Stimulated activated effector memory CD8-positive, alpha-beta T cell treated with anti-CD3 and anti-CD28 coated beads, Interleukin-12 subunit alpha, Interleukin-12 subunit beta, amount 100 ng/mL, for 72 hours (primary cell): ENCODE measurements around the gene CWC27.

ENCODE experiments used
- ATAC-seq: fragments of 150-1000 bp; cut with Tn5 transposase; 2 replicates; pipeline ENCODE4 v1.10.0; 2021
- DNase-seq, 2 donors: peaks; one replicate each; pipeline ENCODE4 v3.0.0; 2021 to 2022; ENCODE audit warnings: low spot score in 2 of 2
- H3K27ac Mint-ChIP-seq: one replicate; pipeline ENCODE4 v1.8.0; 2022; ENCODE audit warnings: mild to moderate bottlenecking, mixed read lengths
- H3K36me3 Mint-ChIP-seq: one replicate; pipeline ENCODE4 v1.8.0; 2022; ENCODE audit warnings: mild to moderate bottlenecking, mixed read lengths
- H3K4me1 Mint-ChIP-seq: one replicate; pipeline ENCODE4 v1.8.0; 2022; ENCODE audit warnings: mixed read lengths
- H3K4me3 Mint-ChIP-seq: one replicate; pipeline ENCODE4 v1.8.0; 2022; ENCODE audit warnings: mild to moderate bottlenecking, mixed read lengths
- H3K9me3 Mint-ChIP-seq: one replicate; pipeline ENCODE4 v1.8.0; 2022; ENCODE audit warnings: mixed read lengths

The CWC27 gene

DNA sequence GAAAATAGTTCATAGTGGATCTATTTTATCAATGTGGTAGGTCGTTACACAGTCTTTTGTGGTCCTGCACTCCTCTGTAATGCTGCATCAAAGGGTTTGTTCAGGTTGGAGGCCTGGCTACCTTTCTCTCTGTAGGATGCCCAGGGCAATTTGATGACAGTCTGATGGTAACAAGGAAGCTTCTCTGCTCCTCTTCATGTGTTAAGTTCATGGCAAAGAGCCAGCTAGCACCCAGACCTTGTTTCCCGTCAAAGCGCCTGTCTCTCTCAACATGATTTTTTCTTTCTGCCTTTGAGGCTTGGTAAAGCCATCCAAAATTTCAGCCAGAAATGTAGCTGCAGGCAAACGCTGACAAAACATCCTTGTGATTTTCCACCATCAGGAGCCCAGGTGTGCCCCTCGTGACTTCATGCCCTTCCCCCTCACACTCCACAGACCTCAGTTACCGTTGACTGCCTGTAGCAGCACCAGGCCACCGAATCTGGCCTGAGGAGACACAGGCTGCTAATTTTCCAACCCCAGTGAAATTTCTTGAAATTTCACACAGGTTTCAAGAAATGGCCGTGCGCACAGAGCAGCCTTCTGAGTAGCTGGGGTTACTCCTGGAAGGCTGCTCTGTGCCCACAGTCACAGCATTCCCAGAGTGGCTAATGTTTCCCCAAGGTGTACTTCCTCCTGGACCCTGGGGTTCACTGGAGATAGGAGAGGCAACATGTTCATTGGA lies 292.7 kb downstream of the CWC27 start:
- no peaks in the 10 kb centered on the region for H3K9me3 Mint-ChIP-seq
- ATAC-seq (no peak), DNase-seq (peak in 1 of 2 donors; percentile 18)
- no peak overlapping the region for H3K27ac Mint-ChIP-seq
- H3K4me3 Mint-ChIP-seq: no peak overlapping the region
- H3K36me3 Mint-ChIP-seq: no peaks in the 10 kb centered on the region
- H3K4me1 Mint-ChIP-seq: peaks cover 16% of the 10 kb centered on the region

DNA sequence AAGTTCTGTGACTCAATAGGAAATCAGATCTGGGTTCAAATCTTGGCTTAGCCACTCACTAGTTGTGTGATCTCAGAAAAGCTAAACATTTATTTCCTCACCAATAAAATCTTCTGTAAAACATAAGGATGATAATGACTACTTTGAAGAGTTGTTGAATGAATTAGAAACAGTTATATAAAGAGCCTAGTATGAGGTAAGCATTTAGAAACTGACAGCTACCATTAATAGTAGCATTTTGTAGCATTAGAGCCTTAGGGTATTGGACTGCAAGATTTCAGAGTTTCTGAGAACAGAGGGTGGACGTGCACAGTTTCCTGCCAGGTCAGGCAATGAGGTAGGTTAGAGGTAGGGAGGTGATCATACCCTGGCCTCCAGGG lies 293.2 kb downstream of the CWC27 start:
- DNase-seq: no peak
- Mint-ChIP-seq H3K4me3 (no peak overlapping the region), H3K36me3 (no peaks in the 10 kb centered on the region), H3K4me1 (peaks cover 12% of the 10 kb centered on the region), H3K9me3 (no peaks in the 10 kb centered on the region), H3K27ac (no peak overlapping the region)
- no peak for ATAC-seq

DNA sequence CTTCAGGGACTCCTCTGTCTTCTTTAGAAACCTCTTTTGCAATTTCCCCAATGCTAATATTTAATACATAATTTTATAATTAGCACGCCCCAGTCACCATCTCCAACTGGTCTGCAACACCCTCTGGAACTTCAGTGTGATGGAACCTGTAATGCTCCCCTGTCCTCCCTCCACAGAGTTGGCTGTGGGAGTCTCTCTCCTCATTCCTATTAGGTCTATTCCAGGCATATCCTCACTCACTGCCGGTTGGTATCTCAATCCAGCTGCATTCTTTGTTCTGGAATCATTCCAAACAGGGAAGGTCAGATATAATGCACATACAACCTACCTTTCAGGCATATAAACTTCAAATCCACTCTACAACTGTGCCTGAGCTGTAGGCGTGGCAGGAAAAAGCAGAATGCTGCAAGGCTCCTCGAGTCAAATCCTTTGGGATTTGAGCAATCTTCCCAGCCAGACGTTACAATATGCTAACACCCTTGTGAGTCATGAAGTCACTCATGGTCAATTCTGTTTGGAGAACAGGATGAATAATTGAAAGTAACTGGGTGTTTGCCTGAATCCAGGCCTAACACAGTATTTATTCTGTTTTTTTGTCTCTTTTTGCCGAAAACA lies 293.8 kb downstream of the CWC27 start:
- no peak overlapping the region for H3K27ac Mint-ChIP-seq
- no peaks in the 10 kb centered on the region for H3K36me3 Mint-ChIP-seq
- ATAC-seq (no peak), DNase-seq (peak in 1 of 2 donors; percentile 1)
- H3K4me3 Mint-ChIP-seq: no peak overlapping the region
- no peaks in the 10 kb centered on the region for H3K9me3 Mint-ChIP-seq
- peaks cover 12% of the 10 kb centered on the region for H3K4me1 Mint-ChIP-seq

DNA sequence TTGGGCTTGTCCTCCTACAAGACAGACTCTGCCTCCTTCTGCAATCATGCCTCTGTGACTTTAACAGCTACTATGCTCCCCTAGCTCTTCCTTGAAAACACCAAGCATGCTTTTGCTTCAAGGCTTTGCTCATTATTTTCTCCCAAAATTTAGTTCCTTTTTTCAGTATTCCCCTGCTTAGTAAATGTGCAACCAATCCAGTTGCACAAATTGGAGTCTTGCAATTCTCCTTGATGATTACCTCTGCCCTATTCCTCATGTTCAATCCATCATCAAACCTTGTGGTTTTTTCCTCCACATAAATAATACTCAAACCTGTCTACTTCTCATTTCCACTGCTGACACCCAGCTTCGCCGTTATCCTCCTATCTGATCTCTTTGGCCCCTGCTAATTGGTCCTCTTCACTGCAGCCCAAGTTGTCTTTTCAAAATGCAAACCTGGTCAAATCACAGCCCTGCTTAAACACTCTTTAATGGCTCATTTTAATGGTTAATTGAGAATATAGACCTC lies 296.3 kb downstream of the CWC27 start:
- Mint-ChIP-seq H3K4me1 (peaks cover 7% of the 10 kb centered on the region), H3K4me3 (no peak overlapping the region), H3K9me3 (no peaks in the 10 kb centered on the region), H3K27ac (no peak overlapping the region), H3K36me3 (no peaks in the 10 kb centered on the region)
- no peak for ATAC-seq
- no peak for DNase-seq

DNA sequence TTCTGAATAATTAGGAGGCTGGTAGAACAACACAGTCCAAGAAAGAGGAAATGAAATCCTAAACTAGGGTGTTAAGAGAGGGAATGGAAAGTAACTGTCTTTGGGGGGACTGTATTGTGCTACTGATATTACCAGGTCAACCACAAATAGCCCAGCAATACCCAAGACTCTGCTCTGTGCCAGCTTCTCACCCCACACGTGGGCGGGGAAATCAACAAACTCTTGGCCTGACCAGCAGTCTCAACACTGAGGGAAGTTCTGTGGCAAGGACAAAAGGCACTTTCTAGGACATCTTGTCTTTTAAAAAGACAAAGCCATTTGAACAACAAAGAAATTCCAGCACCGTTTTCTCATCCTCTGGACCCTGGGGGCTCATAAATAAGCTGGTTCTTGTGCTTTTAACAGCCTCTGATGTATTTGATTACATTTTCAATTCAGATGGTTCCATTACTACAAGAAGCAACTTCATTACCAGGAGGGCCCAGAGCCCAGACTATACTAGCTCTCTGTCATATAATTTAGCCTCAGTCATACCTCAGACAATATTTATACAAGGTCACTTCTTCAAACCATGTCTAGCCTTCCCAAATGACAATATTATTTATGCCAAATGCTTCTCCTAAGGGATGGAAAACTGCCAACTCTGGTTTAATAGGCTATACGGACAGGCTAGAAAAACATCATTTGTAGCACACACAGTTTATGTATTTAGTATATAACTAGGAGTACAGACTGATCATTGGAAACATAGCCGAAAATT lies 297.8 kb downstream of the CWC27 start:
- H3K4me1 Mint-ChIP-seq: no peaks in the 10 kb centered on the region

DNA sequence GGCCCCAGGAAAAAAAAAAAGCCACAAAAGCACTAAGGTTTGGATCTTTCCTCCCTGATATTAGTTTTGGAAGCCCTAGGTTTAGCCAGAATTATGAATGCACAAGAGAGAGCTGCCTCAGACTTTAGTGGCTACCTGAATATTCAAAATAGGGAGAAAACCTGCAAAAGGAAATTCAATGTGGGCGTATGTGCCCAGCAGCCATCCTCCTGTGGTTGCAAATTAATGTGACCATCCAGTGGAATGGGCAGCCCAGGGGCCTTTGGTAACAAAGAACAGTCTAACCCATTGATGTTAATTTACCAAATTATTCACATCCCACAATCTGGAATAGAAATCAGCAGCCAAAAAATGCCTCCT lies 298.4 kb downstream of the CWC27 start:
- Mint-ChIP-seq H3K27ac (no peak overlapping the region), H3K4me3 (no peak overlapping the region), H3K4me1 (no peaks in the 10 kb centered on the region), H3K36me3 (no peaks in the 10 kb centered on the region), H3K9me3 (no peaks in the 10 kb centered on the region)
- DNase-seq (no peak), ATAC-seq (no peak)

More for the DNA sequence above, 297.8 kb downstream of the CWC27 start:
- H3K36me3 Mint-ChIP-seq: no peaks in the 10 kb centered on the region
- ATAC-seq (peak; percentile 52), DNase-seq (peak in 1 of 2 donors; percentile 38)
- no peak overlapping the region for H3K27ac Mint-ChIP-seq
- no peak overlapping the region for H3K4me3 Mint-ChIP-seq
- no peaks in the 10 kb centered on the region for H3K9me3 Mint-ChIP-seq
